Mononuclear cell (primary cell): Measurements from ENCODE around the gene WDR35. TPM values are rescaled to one million over a fixed set of nuclear protein-coding genes. Genes with fewer than 3 reads are reported as not detected.

Experiments used
- H3K27me3 ChIP-seq: 2 replicates; pipeline ENCODE4 v1.6.0; 2011; ENCODE audit warnings: low read length, control low read depth; ENCODE audit not compliant: insufficient read depth
- H3K4me1 ChIP-seq: 2 replicates; pipeline ENCODE4 v1.5.1; 2011; ENCODE audit warnings: mild to moderate bottlenecking, low read length, control low read depth; ENCODE audit not compliant: insufficient read depth
- H3K4me3 ChIP-seq: 2 replicates; pipeline ENCODE4 v1.5.1; 2011; ENCODE audit warnings: mild to moderate bottlenecking, low read length, moderate library complexity
- H3K9me3 ChIP-seq: 2 replicates; pipeline ENCODE4 v1.5.1; 2011; ENCODE audit warnings: low read depth, mild to moderate bottlenecking, control low read depth, low read length
- total RNA-seq: library from RNA; depleted of rRNA; stranded (reverse); fragments of >200 nt; gene quantifications from one replicate; pipeline ENCODE4 v1.2.3, GENCODE V29; 2012

Gene WDR35
- total RNA-seq, 1 donor = 3.5 TPM

GRCh38 chr2:19864381-19864780 is 125.5 kb downstream of the WDR35 start:
- peaks cover 20% of the 10 kb centered on the region for H3K4me1 ChIP-seq
- H3K9me3 ChIP-seq = no peaks in the 10 kb centered on the region
- no peaks in the 10 kb centered on the region for H3K27me3 ChIP-seq
- H3K4me3 ChIP-seq = no peak overlapping the region

DNA sequence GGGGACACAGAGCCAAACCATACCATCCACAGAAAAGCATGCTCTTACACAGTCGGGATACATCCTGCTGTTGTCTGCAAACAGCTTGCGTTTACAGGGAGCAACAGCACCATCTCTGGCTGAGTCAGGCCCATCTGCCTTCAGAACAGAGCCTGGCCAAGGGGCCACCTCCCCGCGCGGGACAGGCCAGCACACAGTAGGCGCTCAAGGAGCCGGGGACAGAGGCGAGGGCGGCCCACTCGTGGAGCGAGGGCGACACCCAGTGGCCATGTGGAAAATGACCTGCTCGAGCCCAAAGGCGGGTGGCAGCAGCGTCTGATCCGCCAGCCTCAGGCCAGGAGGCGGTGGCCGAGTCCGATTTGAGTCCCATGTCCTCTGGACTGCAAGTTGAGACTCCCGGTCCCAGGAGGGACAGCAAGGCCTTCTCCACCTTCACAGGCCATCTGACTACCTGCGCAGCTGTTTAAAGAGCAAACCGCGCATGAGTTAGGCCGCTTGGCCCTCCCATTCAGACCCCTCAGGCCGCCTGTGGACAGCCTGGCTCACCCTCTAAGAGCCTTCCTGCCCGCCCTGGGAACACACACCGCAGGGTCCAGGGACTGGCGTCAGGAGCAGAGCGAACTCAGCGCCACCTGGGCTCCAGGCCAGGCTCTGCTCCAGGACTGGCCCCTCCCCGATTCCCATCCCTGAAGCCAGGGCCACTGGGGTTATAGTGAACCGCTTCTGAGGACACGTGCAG is 126.4 kb downstream of the WDR35 start:
- peaks cover 11% of the 10 kb centered on the region for H3K4me1 ChIP-seq
- no peak overlapping the region for H3K4me3 ChIP-seq
- no peaks in the 10 kb centered on the region for H3K27me3 ChIP-seq
- H3K9me3 ChIP-seq = no peaks in the 10 kb centered on the region

DNA sequence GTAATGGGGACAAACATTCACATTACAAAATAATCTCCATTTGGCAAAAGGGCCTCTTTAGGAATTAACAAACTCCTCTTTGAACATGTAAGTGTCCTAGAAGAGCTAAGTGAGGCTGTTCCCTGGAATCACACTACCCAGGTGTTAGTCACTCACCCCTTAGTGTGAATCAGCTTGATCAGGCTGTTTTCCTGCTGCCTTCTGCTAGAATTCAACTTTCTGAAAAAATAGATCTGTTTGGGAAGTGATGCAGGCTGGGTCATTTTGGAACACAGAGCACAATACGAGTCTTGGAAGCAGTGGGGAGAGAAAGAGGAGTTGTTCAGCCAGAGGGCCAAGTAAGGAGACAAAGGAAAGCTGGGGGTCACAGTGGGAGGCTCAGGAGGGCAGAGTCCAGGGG is 128.1 kb downstream of the WDR35 start:
- Histone ChIP-seq H3K4me1 (peaks cover 5% of the 10 kb centered on the region), H3K27me3 (no peaks in the 10 kb centered on the region), H3K4me3 (no peak overlapping the region), H3K9me3 (no peaks in the 10 kb centered on the region)

Other genes with a start within 250 kb of the WDR35 start
- 42.2 TPM for gene TTC32, start 88.1 kb downstream of the WDR35 start, total RNA-seq
- not detected for gene MATN3, start 22.6 kb upstream of the WDR35 start, total RNA-seq
- 90.9 TPM for gene LAPTM4A, start 61.5 kb upstream of the WDR35 start, total RNA-seq
- not detected for gene SDC1, start 235.0 kb upstream of the WDR35 start, total RNA-seq